WTC11 (cell line): ENCODE results near the gene PPOX. TPM values are rescaled to one million over a fixed set of nuclear protein-coding genes. Genes with fewer than 3 reads are reported as not detected.

ENCODE experiments used
- ATAC-seq: fragments of 200-7000 bp; cut with Tn5 transposase; 2 replicates; pipeline ENCODE4 v1.10.0; 2021; ENCODE audit warnings: mild to moderate bottlenecking, moderate library complexity
- CTCF ChIA-PET: fragments of 300-600 bp; sonication (Branson Sonifier 250); formaldehyde crosslinking; loops from one replicate; lab custom pipeline; 2021; ENCODE audit warnings: antibody characterized with exemption; lab: Charles Lee
- POLR2A ChIA-PET: fragments of 350-600 bp; sonication (Branson Sonifier 250); formaldehyde crosslinking; loops from one replicate; lab custom pipeline; 2021; ENCODE audit warnings: antibody characterized with exemption; lab: Charles Lee
- DNase-seq: peaks from one replicate; pipeline ENCODE4 v3.0.0; 2021; ENCODE audit warnings: low spot score
- H3K27ac Mint-ChIP-seq: 2 replicates; pipeline ENCODE4 v1.8.0; 2021; ENCODE audit warnings: mixed read lengths
- H3K27me3 Mint-ChIP-seq: 2 replicates; pipeline ENCODE4 v1.8.0; 2021; ENCODE audit warnings: low read depth, mild to moderate bottlenecking, moderate library complexity, mixed read lengths
- H3K36me3 Mint-ChIP-seq: 2 replicates; pipeline ENCODE4 v1.8.0; 2021; ENCODE audit warnings: mixed read lengths
- H3K4me1 Mint-ChIP-seq: 2 replicates; pipeline ENCODE4 v1.8.0; 2022; ENCODE audit warnings: mixed read lengths
- H3K4me3 Mint-ChIP-seq: 2 replicates; pipeline ENCODE4 v1.8.0; 2021; ENCODE audit warnings: mild to moderate bottlenecking, moderate library complexity, mixed read lengths
- H3K9me3 Mint-ChIP-seq: 2 replicates; pipeline ENCODE4 v1.8.0; 2021; ENCODE audit warnings: mixed read lengths
- ARID4B ChIP-seq: sonication (generic); formaldehyde crosslinking; IDR thresholded peaks from 2 replicates; pipeline ENCODE4 v1.8.0; 2023; ENCODE audit warnings: missing genetic modification reagents, mild to moderate bottlenecking, borderline replicate concordance
- CBFB ChIP-seq: sonication (generic); formaldehyde crosslinking; IDR thresholded peaks from 2 replicates; pipeline ENCODE4 v1.8.1; 2022; ENCODE audit warnings: mild to moderate bottlenecking, low read depth, missing genetic modification reagents
- CREM ChIP-seq: sonication (generic); formaldehyde crosslinking; IDR thresholded peaks from 2 replicates; pipeline ENCODE4 v1.8.1; 2022; ENCODE audit warnings: mild to moderate bottlenecking, missing genetic modification reagents, moderate library complexity
- EMX1 ChIP-seq: fragments of 250-450 bp; sonication (Bioruptor Pico); IDR thresholded peaks from 2 replicates; pipeline ENCODE4 v1.8.0; 2021; ENCODE audit warnings: mild to moderate bottlenecking
- FOXP1 ChIP-seq: sonication (generic); formaldehyde crosslinking; IDR thresholded peaks from 2 replicates; pipeline ENCODE4 v1.8.0; 2022; ENCODE audit warnings: missing genetic modification reagents, mild to moderate bottlenecking, moderate library complexity, borderline replicate concordance
- GABPB1 ChIP-seq: sonication (generic); formaldehyde crosslinking; IDR thresholded peaks from 2 replicates; pipeline ENCODE4 v1.8.1; 2023; ENCODE audit warnings: mild to moderate bottlenecking, missing genetic modification reagents
- GTF2I ChIP-seq: fragments of 250-450 bp; sonication (Bioruptor Pico); conservative IDR thresholded peaks from 2 replicates; pipeline ENCODE4 v1.4.0; 2021; ENCODE audit warnings: mild to moderate bottlenecking
- HMGXB4 ChIP-seq: sonication (generic); formaldehyde crosslinking; IDR thresholded peaks from 2 replicates; pipeline ENCODE4 v1.8.1; 2023; ENCODE audit warnings: mild to moderate bottlenecking, moderate library complexity, missing genetic modification reagents
- MXD4 ChIP-seq: fragments of 250-450 bp; sonication (Bioruptor Pico); IDR thresholded peaks from 2 replicates; pipeline ENCODE4 v1.8.0; 2021; ENCODE audit warnings: mild to moderate bottlenecking, moderate library complexity, borderline replicate concordance
- NFATC4 ChIP-seq: fragments of 250-450 bp; sonication (Bioruptor Pico); IDR thresholded peaks from 2 replicates; pipeline ENCODE4 v1.9.0; 2021; ENCODE audit warnings: mild to moderate bottlenecking
- RELA ChIP-seq: sonication (generic); formaldehyde crosslinking; IDR thresholded peaks from 2 replicates; pipeline ENCODE4 v1.8.1; 2022; ENCODE audit warnings: missing genetic modification reagents, mild to moderate bottlenecking, borderline replicate concordance
- RORB ChIP-seq: fragments of 250-450 bp; sonication (Bioruptor Pico); IDR thresholded peaks from 2 replicates; pipeline ENCODE4 v1.9.0; 2021; ENCODE audit warnings: mild to moderate bottlenecking
- SMAD4 ChIP-seq: sonication (generic); formaldehyde crosslinking; IDR thresholded peaks from 2 replicates; pipeline ENCODE4 v1.8.0; 2022; ENCODE audit warnings: mild to moderate bottlenecking, missing genetic modification reagents
- SOX15 ChIP-seq: fragments of 250-450 bp; sonication (Bioruptor Pico); IDR thresholded peaks from 2 replicates; pipeline ENCODE4 v1.9.0; 2021; ENCODE audit warnings: mild to moderate bottlenecking
- TEAD4 ChIP-seq: sonication (generic); formaldehyde crosslinking; IDR thresholded peaks from 2 replicates; pipeline ENCODE4 v1.8.0; 2022; ENCODE audit warnings: mild to moderate bottlenecking, missing genetic modification reagents
- USF1 ChIP-seq: sonication (generic); formaldehyde crosslinking; IDR thresholded peaks from 2 replicates; pipeline ENCODE4 v1.8.0; 2022; ENCODE audit warnings: mild to moderate bottlenecking, missing genetic modification reagents
- ZNF416 ChIP-seq: fragments of 250-450 bp; sonication (Bioruptor Pico); IDR thresholded peaks from 2 replicates; pipeline ENCODE4 v1.9.0; 2021; ENCODE audit warnings: mild to moderate bottlenecking, inconsistent platforms
- ZNF423 ChIP-seq: fragments of 250-450 bp; sonication (Bioruptor Pico); IDR thresholded peaks from 2 replicates; pipeline ENCODE4 v2.1.2; 2022; ENCODE audit warnings: mild to moderate bottlenecking, moderate library complexity
- total RNA-seq: library from RNA; stranded (reverse); gene quantifications from 3 replicates; pipeline ENCODE4 v1.2.3, GENCODE V29; 2021
- TF ChIP-seq, protein P1 (sequence below): sonication (generic); formaldehyde crosslinking; IDR thresholded peaks from 2 replicates; pipeline ENCODE4 v1.8.0; 2022; ENCODE audit warnings: mild to moderate bottlenecking, missing genetic modification reagents
- TF ChIP-seq, protein P2 (sequence below): sonication (generic); formaldehyde crosslinking; IDR thresholded peaks from 2 replicates; pipeline ENCODE4 v1.8.1; 2022; ENCODE audit warnings: low read depth, mild to moderate bottlenecking, moderate library complexity, missing genetic modification reagents, borderline replicate concordance
- TF ChIP-seq, protein P3 (sequence below): sonication (generic); formaldehyde crosslinking; IDR thresholded peaks from 2 replicates; pipeline ENCODE4 v1.8.1; 2023; ENCODE audit warnings: mild to moderate bottlenecking, missing genetic modification reagents, moderate library complexity
- TF ChIP-seq, protein P4 (sequence below): sonication (generic); formaldehyde crosslinking; IDR thresholded peaks from 2 replicates; pipeline ENCODE4 v1.8.1; 2022; ENCODE audit warnings: mild to moderate bottlenecking, moderate library complexity, missing genetic modification reagents

The PPOX gene
- total RNA-seq, 1 experiment from 2014 or later = 44.8 TPM

GRCh38 chr1:161197560-161198193 is 31.5 kb downstream of the PPOX start:
- TF ChIP-seq ZNF416 (no peak), EMX1 (no peak), MXD4 (CRISPR knock-in tag) (no peak), NFATC4 (CRISPR knock-in tag) (no peak), CBFB (CRISPR knock-in tag) (no peak), RORB (CRISPR knock-in tag) (no peak), USF1 (CRISPR knock-in tag) (no peak), TEAD4 (CRISPR knock-in tag) (no peak), ZNF423 (CRISPR knock-in tag) (no peak), RELA (CRISPR knock-in tag) (no peak), GABPB1 (CRISPR knock-in tag) (no peak), CREM (no peak), SOX15 (CRISPR knock-in tag) (no peak), SMAD4 (CRISPR knock-in tag) (no peak), FOXP1 (CRISPR knock-in tag) (no peak)
- TF ChIP-seq, protein P1, sequence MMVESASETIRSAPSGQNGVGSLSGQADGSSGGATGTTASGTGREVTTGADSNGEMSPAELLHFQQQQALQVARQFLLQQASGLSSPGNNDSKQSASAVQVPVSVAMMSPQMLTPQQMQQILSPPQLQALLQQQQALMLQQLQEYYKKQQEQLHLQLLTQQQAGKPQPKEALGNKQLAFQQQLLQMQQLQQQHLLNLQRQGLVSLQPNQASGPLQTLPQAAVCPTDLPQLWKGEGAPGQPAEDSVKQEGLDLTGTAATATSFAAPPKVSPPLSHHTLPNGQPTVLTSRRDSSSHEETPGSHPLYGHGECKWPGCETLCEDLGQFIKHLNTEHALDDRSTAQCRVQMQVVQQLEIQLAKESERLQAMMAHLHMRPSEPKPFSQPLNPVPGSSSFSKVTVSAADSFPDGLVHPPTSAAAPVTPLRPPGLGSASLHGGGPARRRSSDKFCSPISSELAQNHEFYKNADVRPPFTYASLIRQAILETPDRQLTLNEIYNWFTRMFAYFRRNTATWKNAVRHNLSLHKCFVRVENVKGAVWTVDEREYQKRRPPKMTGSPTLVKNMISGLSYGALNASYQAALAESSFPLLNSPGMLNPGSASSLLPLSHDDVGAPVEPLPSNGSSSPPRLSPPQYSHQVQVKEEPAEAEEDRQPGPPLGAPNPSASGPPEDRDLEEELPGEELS (CRISPR knock-in tag) = no peak
- TF ChIP-seq, protein P2, sequence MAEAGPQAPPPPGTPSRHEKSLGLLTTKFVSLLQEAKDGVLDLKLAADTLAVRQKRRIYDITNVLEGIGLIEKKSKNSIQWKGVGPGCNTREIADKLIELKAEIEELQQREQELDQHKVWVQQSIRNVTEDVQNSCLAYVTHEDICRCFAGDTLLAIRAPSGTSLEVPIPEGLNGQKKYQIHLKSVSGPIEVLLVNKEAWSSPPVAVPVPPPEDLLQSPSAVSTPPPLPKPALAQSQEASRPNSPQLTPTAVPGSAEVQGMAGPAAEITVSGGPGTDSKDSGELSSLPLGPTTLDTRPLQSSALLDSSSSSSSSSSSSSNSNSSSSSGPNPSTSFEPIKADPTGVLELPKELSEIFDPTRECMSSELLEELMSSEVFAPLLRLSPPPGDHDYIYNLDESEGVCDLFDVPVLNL (CRISPR knock-in tag) = no peak
- POLR2A ChIA-PET = interaction anchor here (0.6 to 1.8 kb wide), 6 partner anchors 20 to 192 kb away, joined by 3 to 9 read pairs (median 4); partner anchors contain the start of genes B4GALT3, PPOX and TOMM40L
- Mint-ChIP-seq H3K27me3 (no peaks in the 10 kb centered on the region), H3K9me3 (no peaks in the 10 kb centered on the region), H3K27ac (no peak overlapping the region), H3K4me1 (peaks cover 57% of the 10 kb centered on the region), H3K4me3 (peak overlapping the region; percentile 62), H3K36me3 (no peaks in the 10 kb centered on the region)
- ATAC-seq (no peak), DNase-seq (no peak)
- CTCF ChIA-PET = interaction anchor here (0.6 to 3.3 kb wide), 24 partner anchors 9 to 243 kb away, joined by 3 to 47 read pairs (median 4); partner anchors contain the start of genes B4GALT3, ITLN2, MPZ and PPOX

GRCh38 chr1:161198194-161198896 is 32.1 kb downstream of the PPOX start:
- DNase-seq (peak; percentile 79), ATAC-seq (peak; percentile 38)
- Mint-ChIP-seq H3K36me3 (no peaks in the 10 kb centered on the region; the same call in 1 of the 2 replicates), H3K27ac (peak overlapping the region; percentile 86; the same call in 1 of the 2 replicates), H3K27me3 (no peaks in the 10 kb centered on the region), H3K9me3 (no peaks in the 10 kb centered on the region), H3K4me3 (peak overlapping the region; percentile 62), H3K4me1 (peaks cover 57% of the 10 kb centered on the region)
- ChIA-PET POLR2A (interaction anchor here (0.6 to 1.8 kb wide), 7 partner anchors 21 to 191 kb away, joined by 3 to 9 read pairs (median 3); partner anchors contain the start of genes B4GALT3, PPOX and TOMM40L), CTCF (interaction anchor here (0.5 to 3.3 kb wide), 24 partner anchors 8 to 244 kb away, joined by 3 to 47 read pairs (median 3); partner anchors contain the start of genes B4GALT3, F11R, ITLN2 and MPZ)
- TF ChIP-seq, protein P3, sequence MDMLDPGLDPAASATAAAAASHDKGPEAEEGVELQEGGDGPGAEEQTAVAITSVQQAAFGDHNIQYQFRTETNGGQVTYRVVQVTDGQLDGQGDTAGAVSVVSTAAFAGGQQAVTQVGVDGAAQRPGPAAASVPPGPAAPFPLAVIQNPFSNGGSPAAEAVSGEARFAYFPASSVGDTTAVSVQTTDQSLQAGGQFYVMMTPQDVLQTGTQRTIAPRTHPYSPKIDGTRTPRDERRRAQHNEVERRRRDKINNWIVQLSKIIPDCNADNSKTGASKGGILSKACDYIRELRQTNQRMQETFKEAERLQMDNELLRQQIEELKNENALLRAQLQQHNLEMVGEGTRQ (CRISPR knock-in tag) = 0 out of 2 replicates have a peak, but pooled peaks have one; percentile 7
- TF ChIP-seq, protein P4, sequence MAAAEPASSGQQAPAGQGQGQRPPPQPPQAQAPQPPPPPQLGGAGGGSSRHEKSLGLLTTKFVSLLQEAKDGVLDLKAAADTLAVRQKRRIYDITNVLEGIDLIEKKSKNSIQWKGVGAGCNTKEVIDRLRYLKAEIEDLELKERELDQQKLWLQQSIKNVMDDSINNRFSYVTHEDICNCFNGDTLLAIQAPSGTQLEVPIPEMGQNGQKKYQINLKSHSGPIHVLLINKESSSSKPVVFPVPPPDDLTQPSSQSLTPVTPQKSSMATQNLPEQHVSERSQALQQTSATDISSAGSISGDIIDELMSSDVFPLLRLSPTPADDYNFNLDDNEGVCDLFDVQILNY (CRISPR knock-in tag) = 0 out of 2 replicates have a peak, but pooled peaks have one; percentile 26
- TF ChIP-seq GTF2I (CRISPR knock-in tag) (no peak), HMGXB4 (0 out of 2 replicates have a peak, but pooled peaks have one; percentile 35), GABPB1 (CRISPR knock-in tag) (no peak), ARID4B (CRISPR knock-in tag) (no peak)
